ENCODE results near the gene NPPA. TPM values are rescaled to one million over a fixed set of nuclear protein-coding genes. Genes with fewer than 3 reads are reported as not detected.

The NPPA gene
- total RNA-seq, 1 experiment from 2014 or later: not detected

DNA sequence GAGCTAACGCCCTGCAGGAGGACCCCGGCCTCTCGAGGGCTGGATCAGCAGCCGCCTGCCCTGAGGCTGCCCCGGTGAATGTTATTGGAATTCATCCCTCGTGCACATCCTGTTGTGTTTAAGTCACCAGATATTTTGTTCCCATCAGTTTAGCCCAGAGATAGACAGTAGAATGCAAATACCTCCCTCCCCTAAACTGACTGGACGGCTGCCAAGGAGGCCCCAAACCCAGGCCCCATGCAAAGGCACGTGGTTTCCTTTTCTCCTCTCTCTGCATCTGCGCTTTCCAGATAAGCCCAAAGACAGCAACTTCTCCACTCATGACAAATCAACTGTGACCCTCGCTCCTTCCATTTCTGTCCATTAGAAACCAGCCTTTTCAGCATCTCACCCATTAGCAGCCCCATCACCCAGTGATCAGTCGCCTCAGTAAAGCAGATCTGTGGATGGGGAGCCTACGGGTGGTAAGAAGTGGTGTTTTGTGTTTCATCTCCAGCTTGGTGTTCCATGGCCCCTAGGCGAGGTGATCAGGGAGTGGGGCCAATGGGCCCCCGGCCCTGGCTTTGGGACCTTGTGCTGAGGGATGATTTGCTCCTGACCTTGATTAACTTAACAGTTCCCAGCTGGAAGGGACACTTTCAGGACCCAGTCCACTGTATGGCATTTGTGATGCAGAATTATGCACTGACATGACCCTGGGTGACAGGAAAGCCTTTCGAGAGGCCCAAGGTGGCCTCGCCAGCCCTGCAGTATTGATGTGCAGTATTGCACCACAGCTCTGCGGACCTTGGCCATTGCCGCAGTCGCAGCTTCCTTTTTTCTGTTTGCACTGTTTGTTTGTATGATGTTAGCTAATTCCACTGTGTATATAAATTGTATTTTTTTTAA, 5.2 kb downstream of the NPPA start:
- ATAC-seq (no peak), DNase-seq (ENCODE audit: low read depth, low spot score) (no peak)
- ChIA-PET CTCF (no interaction called here), POLR2A (interaction anchor here (1.6 kb wide), 1 partner anchor 67 kb away, joined by 7 read pairs; no protein-coding TSS in a partner anchor), RAD21 (ENCODE audit: low non-redundant PET in 1 of 2, low total read pairs in 2 of 2, uncharacterized antibody in 2 of 2, unreplicated experiment in 2 of 2) (no interaction called here)
- no peak overlapping the region for H3K4me3 ChIP-seq (replicated peaks in 1 of 2; ENCODE audit: low read depth in 1 of 2, low read length in 2 of 2)
- H3K9ac ChIP-seq (ENCODE audit: low read length): no peak overlapping the region
- no TSS peak for BruUV-seq (replicated peaks)
- H3K27me3 ChIP-seq (ENCODE audit: insufficient read depth, low read length): no peaks in the 10 kb centered on the region
- intact Hi-C loops (cut with micrococcal nuclease): no loop called here
- H2AFZ ChIP-seq (ENCODE audit: low read depth, low read length, poor library complexity, severe bottlenecking): no peak overlapping the region
- H3K27ac ChIP-seq (ENCODE audit: low read depth, low read length): no peak overlapping the region
- TF ChIP-seq ZNF274 (IDR thresholded peaks at IDR 0.05; ENCODE audit: low read depth, low read length) (no peak), SRF (IDR thresholded peaks at IDR 0.05; ENCODE audit: low read depth) (no peak), SP1 (IDR thresholded peaks at IDR 0.05; ENCODE audit: low read depth) (no peak), EZH2 (IDR thresholded peaks at IDR 0.05) (no peak), SIN3A (IDR thresholded peaks at IDR 0.05; ENCODE audit: low read depth) (no peak), ZFX (IDR thresholded peaks at IDR 0.05) (no peak), JUND (IDR thresholded peaks at IDR 0.05) (no peak), YY1 (IDR thresholded peaks at IDR 0.05; ENCODE audit: extremely low read depth, insufficient replicate concordance, low read depth, low read length) (no peak), CBX3 (IDR thresholded peaks at IDR 0.05; ENCODE audit: low read depth) (no peak), EZH2phosphoT487 (IDR thresholded peaks at IDR 0.05; ENCODE audit: borderline replicate concordance) (no peak)
- TF ChIP-seq, protein P1, sequence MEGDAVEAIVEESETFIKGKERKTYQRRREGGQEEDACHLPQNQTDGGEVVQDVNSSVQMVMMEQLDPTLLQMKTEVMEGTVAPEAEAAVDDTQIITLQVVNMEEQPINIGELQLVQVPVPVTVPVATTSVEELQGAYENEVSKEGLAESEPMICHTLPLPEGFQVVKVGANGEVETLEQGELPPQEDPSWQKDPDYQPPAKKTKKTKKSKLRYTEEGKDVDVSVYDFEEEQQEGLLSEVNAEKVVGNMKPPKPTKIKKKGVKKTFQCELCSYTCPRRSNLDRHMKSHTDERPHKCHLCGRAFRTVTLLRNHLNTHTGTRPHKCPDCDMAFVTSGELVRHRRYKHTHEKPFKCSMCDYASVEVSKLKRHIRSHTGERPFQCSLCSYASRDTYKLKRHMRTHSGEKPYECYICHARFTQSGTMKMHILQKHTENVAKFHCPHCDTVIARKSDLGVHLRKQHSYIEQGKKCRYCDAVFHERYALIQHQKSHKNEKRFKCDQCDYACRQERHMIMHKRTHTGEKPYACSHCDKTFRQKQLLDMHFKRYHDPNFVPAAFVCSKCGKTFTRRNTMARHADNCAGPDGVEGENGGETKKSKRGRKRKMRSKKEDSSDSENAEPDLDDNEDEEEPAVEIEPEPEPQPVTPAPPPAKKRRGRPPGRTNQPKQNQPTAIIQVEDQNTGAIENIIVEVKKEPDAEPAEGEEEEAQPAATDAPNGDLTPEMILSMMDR (IDR thresholded peaks at IDR 0.05 in 2 of 3, conservative IDR thresholded peaks at IDR 0.05 in 1 of 3; ENCODE audit: borderline replicate concordance in 1 of 3, insufficient read depth in 1 of 3, low read depth in 2 of 3, low read length in 2 of 3): no peak
- TF ChIP-seq, protein P2, sequence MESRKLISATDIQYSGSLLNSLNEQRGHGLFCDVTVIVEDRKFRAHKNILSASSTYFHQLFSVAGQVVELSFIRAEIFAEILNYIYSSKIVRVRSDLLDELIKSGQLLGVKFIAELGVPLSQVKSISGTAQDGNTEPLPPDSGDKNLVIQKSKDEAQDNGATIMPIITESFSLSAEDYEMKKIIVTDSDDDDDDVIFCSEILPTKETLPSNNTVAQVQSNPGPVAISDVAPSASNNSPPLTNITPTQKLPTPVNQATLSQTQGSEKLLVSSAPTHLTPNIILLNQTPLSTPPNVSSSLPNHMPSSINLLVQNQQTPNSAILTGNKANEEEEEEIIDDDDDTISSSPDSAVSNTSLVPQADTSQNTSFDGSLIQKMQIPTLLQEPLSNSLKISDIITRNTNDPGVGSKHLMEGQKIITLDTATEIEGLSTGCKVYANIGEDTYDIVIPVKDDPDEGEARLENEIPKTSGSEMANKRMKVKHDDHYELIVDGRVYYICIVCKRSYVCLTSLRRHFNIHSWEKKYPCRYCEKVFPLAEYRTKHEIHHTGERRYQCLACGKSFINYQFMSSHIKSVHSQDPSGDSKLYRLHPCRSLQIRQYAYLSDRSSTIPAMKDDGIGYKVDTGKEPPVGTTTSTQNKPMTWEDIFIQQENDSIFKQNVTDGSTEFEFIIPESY (IDR thresholded peaks at IDR 0.05; ENCODE audit: extremely low read depth, insufficient replicate concordance, low read length): no peak
- no peaks in the 10 kb centered on the region for H3K9me3 ChIP-seq (ENCODE audit: control insufficient read depth in 1 of 2, insufficient read depth in 1 of 2, low read depth in 1 of 2, low read length in 2 of 2)
- H3K9me2 ChIP-seq (ENCODE audit: insufficient read depth): no peaks in the 10 kb centered on the region
- H3K36me3 ChIP-seq (ENCODE audit: control insufficient read depth in 1 of 2, insufficient read depth in 2 of 2, low read length in 2 of 2): peaks cover 7 to 21% of the 10 kb centered on the region in 2 experiments; a peak in 2 of 4 replicates
- H3K4me2 ChIP-seq (ENCODE audit: low read length): no peak overlapping the region
- no peaks in the 10 kb centered on the region for H4K20me1 ChIP-seq (ENCODE audit: insufficient read depth)
- H3K4me1 ChIP-seq (ENCODE audit: control insufficient read depth in 1 of 2, insufficient read depth in 2 of 2, low read length in 2 of 2): no peaks in the 10 kb centered on the region
- no peaks in the 10 kb centered on the region for H3K79me2 ChIP-seq (ENCODE audit: insufficient read depth, low read length)
